PFSK-1 (cell line): ENCODE results near the gene AZI2.

Experiments
- FOXP2 ChIP-seq: optimal IDR thresholded peaks from 2 replicates; pipeline ENCODE3; 2011; ENCODE audit warnings: borderline replicate concordance, control low read depth, inconsistent platforms; ENCODE audit not compliant: insufficient read depth; ENCODE audit errors: extremely low read length, extremely low read depth
- POLR2AphosphoS5 ChIP-seq: IDR thresholded peaks from 2 replicates; pipeline ENCODE4 v1.6.1; 2012; ENCODE audit warnings: low read depth, mild to moderate bottlenecking, control low read depth, low read length, moderate library complexity
- SIN3A ChIP-seq: IDR thresholded peaks from 2 replicates; pipeline ENCODE4 v1.6.1; 2012; ENCODE audit warnings: mild to moderate bottlenecking, low read length, moderate library complexity, borderline replicate concordance; ENCODE audit not compliant: insufficient read depth
- TAF1 ChIP-seq: IDR thresholded peaks from 2 replicates; pipeline ENCODE4 v1.6.1; 2012; ENCODE audit warnings: low read length, control low read depth, borderline replicate concordance; ENCODE audit not compliant: insufficient read depth
- TF ChIP-seq, protein P1 (sequence below), 2 experiments: IDR thresholded peaks; 2 replicates each; pipeline versions ENCODE4 v1.6.1 to v1.8.0; 2011 to 2012; ENCODE audit warnings: low read depth in 2 of 2, low read length in 2 of 2, control low read depth in 1 of 2, inconsistent platforms in 1 of 2, mild to moderate bottlenecking in 1 of 2, moderate library complexity in 1 of 2; ENCODE audit not compliant: insufficient read depth in 1 of 2

AZI2 gene

GRCh38 chr3:28280781-28281180 lies 67.8 kb downstream of the AZI2 start:
- no peak for TF ChIP-seq TAF1
- no peak for TF ChIP-seq FOXP2
- TF ChIP-seq, protein P1, sequence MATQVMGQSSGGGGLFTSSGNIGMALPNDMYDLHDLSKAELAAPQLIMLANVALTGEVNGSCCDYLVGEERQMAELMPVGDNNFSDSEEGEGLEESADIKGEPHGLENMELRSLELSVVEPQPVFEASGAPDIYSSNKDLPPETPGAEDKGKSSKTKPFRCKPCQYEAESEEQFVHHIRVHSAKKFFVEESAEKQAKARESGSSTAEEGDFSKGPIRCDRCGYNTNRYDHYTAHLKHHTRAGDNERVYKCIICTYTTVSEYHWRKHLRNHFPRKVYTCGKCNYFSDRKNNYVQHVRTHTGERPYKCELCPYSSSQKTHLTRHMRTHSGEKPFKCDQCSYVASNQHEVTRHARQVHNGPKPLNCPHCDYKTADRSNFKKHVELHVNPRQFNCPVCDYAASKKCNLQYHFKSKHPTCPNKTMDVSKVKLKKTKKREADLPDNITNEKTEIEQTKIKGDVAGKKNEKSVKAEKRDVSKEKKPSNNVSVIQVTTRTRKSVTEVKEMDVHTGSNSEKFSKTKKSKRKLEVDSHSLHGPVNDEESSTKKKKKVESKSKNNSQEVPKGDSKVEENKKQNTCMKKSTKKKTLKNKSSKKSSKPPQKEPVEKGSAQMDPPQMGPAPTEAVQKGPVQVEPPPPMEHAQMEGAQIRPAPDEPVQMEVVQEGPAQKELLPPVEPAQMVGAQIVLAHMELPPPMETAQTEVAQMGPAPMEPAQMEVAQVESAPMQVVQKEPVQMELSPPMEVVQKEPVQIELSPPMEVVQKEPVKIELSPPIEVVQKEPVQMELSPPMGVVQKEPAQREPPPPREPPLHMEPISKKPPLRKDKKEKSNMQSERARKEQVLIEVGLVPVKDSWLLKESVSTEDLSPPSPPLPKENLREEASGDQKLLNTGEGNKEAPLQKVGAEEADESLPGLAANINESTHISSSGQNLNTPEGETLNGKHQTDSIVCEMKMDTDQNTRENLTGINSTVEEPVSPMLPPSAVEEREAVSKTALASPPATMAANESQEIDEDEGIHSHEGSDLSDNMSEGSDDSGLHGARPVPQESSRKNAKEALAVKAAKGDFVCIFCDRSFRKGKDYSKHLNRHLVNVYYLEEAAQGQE (IDR thresholded peaks at IDR 0.05; ENCODE audit: insufficient read depth in 1 of 2, low read depth in 2 of 2, low read length in 2 of 2), result no peak
- TF ChIP-seq SIN3A, result no peak
- no peak for TF ChIP-seq POLR2AphosphoS5

- no peak for TF ChIP-seq FOXP2
Observed at GRCh38 chr3:28279770-28280169, 68.9 kb downstream of the AZI2 start.

DNA sequence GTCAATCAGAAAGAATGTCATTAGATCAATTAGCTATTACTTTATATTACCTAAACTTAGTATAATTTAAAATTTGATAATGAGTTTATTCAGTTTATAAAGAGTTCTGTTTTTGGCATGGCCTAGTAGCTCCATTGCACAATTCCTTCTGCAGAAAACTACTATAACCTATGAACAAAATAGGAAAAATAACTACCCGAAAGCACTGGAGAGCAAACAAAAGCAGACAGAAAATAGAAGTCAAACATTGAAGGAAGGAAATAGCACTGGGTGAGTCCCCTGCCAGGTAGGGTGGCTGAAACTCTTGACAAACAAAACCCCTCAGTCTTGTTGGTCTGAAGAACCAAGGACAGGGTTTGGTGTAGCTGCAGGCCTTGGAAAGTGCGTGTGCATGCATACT lies 69.7 kb downstream of the AZI2 start:
- TF ChIP-seq TAF1, result no peak

DNA sequence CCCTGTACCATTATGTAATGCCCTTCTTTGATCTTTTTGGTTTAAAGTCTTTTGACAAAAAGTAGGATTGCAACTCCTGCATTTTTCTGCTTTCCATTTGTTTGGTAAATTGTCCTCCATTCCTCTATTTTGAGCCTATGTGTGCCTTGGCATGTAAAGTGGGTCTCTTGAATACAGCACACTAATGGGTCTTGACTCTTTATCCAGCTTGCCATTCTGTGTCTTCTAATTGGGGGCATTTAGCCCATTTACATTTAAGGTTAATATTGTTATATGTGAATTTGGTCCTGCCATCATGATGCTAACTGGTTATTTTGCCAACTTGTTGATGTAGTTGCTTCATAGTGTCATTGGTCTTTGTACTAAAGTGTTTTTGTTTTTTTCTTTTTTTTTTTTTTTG lies 74.8 kb downstream of the AZI2 start:
- TF ChIP-seq TAF1 (no peak), FOXP2 (no peak), SIN3A (no peak), POLR2AphosphoS5 (no peak)
- TF ChIP-seq, protein P1 (IDR thresholded peaks at IDR 0.05; ENCODE audit: insufficient read depth in 1 of 2, low read depth in 2 of 2, low read length in 2 of 2), result no peak
